Activated T-helper 1 cell treated with anti-CD3 and anti-CD28 coated beads, Interleukin-2, amount 50 U/mL, for 16 hours (primary cell): ENCODE measurements around the gene TAT.
"Not testable (repeated sequence)": the region's sequence is repeated elsewhere in the genome, so short reads cannot be mapped to it uniquely, and the experiment has no call there.

Source experiments
- DNase-seq, 2 donors: peaks; one replicate each; pipeline ENCODE4 v3.0.0-alpha.2; 2020; ENCODE audit warnings: low read depth in 1 of 2, low spot score in 1 of 2

The TAT gene

GRCh38 chr16:71576971-71577370, at the start of gene TAT:
TAT (minus strand) TSS chr16:71577092; CDS start chr16:71576415, 677 bp downstream.
- DNase-seq = no peak

- no peak for DNase-seq
These were observed 49.3 kb upstream of the TAT start, which contains the start of gene MARVELD3 for GRCh38 chr16:71626018-71626857. MARVELD3 (plus strand) TSS chr16:71626184; CDS start chr16:71626230, 46 bp downstream.

- no peak for DNase-seq
These were observed 48.4 kb upstream of the TAT start for GRCh38 chr16:71625113-71625850.

DNA sequence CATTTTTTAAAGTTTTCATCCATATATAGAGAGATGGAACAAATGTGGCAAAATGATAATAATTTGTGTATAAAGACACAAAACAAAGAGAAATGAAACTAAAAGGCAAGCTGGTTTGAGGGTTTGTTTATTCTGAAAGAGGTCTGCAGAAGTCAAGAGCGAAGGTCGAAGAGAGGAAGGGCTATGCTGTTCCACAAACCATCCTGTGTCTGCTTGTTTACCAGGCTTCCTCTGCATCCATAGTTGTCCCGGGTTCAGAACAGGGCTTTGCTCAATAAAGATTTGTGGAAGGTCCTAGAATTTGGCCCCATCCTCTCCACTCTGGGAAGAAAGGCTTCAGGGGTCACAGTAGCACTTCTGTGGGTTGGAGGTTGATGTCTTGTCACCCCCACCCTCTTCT, 46.7 kb upstream of the TAT start:
- DNase-seq = no peak

GRCh38 chr16:71622088-71622487, 45.2 kb upstream of the TAT start:
- no peak for DNase-seq

DNA sequence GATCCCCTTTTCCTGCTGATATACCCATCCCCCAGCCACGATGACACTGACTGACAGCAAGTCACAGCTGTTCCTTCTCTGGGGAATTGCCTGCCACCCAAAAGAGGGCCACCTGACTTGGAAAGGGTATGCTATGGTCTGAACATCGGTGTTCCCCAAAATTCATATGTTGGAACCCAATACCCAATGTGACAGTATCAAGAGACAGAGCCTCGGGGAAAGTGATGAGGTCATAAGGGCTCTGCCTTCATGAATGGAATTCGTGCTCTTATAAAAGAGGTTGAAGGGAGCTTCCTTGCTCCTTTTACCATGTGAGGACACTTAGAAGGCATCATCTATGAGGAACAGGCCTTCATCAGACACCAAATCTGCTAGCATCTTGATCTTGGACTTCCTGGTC, 41.5 kb upstream of the TAT start:
- DNase-seq = no peak

DNA sequence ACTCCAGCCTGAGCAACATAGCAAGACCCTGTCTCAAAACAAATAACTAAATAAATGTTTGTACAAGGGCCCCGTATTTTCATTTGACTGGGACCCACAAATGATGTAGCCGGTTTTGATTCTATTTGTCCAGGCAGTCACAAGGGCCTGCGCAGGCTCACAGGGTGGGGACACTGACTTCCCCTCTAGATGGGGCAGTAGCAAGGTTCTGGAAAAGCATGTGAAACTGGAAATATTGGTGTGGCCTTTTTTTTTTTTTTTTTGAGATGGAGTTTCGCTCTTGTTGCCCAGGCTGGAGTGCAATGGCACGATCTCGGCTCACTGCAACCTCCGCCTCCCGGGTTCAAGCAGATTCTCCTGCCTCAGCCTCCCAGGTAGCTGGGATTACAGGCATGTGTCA, 38.1 kb upstream of the TAT start:
- DNase-seq = not testable (repeated sequence)

- DNase-seq = peak; percentile 62 to 69
These were observed 34.3 kb upstream of the TAT start for GRCh38 chr16:71610936-71611871.

- DNase-seq = no peak
These were observed 33.6 kb upstream of the TAT start for GRCh38 chr16:71610447-71610846.

DNA sequence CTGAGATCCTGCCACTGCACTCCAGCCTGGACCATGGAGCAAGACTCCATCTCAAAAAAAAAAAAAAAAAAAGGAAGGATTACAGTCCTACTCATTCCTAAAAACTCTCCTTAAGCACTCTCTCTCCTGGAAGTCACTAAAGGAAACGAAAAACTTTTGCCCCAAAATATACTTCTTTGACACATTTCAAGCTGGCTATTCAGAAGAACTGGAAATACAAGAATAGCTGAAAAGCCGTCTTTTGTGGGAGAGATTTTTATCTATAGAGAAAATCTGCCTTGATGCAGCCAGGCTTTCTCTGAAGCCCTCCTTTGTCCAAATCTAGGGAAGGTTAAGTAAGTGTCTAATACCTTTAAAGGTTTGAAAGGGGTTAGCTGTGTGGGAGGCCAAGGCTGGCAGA, 32.2 kb upstream of the TAT start:
- DNase-seq = no peak

DNA sequence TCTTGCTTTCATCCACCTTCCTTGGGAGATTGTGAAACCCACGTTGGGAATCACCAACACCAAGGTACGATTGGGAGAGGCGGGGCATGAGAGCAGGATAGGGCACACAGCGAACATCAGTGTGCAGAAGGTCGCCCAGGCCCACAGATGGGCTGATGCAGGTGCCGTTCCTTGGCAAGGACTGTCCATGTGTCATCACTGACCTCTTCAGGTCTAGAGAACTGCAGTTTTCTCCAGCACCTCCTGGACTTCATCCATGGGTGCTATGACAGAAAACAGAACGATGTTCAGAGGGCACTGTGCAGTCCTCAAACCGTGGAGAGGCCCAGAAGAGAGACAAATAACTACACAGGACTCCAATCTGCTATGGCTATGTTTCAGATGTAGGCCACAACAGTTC, 23.9 kb upstream of the TAT start:
- no peak for DNase-seq

- not testable (repeated sequence) for DNase-seq
These were observed 21.5 kb upstream of the TAT start for GRCh38 chr16:71598426-71598825.

- DNase-seq = not testable (repeated sequence)
These were observed 18.5 kb upstream of the TAT start for GRCh38 chr16:71595340-71595826.

- DNase-seq = no peak
These were observed 17.2 kb upstream of the TAT start for GRCh38 chr16:71594000-71594646.

- no peak for DNase-seq
These were observed 16.4 kb upstream of the TAT start for GRCh38 chr16:71593048-71593999.

GRCh38 chr16:71591917-71592316, 15.0 kb upstream of the TAT start:
- DNase-seq = no peak

DNA sequence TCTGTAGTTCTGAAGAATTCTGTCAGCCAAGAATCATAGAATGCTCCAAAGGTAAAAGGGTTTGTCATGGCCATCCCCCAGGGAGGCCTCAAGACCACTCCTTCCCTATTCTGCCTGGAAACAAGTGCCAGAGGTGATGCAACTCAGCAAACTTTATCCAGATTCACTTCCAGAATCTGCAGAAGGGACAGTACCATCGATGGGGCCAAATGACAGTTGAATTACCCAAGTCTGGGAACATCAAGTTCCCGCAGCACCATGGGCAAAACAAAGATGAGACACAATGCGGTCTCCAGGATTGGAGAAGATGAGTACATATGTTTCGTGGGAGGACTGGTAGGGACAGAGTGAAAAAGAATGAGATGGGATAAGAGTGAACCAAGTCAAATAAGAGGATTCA, 13.7 kb upstream of the TAT start:
- DNase-seq = no peak

DNA sequence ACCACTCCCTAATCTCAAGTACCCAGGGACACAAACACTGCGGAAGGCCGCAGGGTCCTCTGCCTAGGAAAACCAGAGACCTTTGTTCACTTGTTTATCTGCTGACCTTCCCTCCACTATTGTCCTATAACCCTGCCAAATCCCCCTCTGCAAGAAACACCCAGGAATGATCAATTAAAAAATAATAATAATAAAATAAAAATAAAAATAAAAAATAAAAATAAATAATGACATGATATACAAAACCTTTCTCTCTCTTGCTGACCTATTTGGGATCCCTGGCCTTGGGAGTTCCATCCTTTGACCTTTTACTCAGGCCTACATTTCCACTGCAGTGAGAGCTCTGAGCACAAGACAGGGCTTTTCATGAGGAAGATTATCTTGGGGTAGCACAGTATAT, 13.2 kb upstream of the TAT start:
- not testable (repeated sequence) for DNase-seq

DNA sequence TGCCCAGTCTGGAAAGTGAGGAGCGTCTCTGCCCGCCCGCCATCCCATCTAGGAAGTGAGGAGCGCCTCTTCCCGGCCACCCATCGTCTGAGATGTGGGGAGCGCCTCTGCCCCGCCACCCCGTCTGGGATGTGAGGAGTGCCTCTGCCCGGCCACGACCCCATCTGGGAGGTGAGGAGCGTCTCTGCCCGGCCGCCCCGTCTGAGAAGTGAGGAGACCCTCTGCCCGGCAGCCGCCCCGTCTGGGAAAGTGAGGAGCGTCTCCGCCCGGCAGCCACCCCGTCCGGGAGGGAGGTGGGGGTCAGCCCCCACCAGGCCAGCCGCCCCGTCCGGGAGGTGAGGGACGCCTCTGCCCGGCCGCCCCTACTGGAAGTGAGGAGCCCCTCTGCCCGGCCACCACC, 12.4 kb upstream of the TAT start:
- not testable (repeated sequence) for DNase-seq
